NCI-H2196 (cell line): ENCODE data around the gene SET.
A peak's percentile ranks its signal among the peaks of the same experiment; 100 is the strongest.

Experiments used
- DNase-seq: peaks from one replicate; lab custom pipeline; 2025; ENCODE audit not compliant: unreplicated experiment; lab: John Stamatoyannopoulos, UW

SET gene

GRCh38 chr9:128728298-128728697 is 39.3 kb downstream of the SET start:
- DNase-seq: no peak

GRCh38 chr9:128729302-128729701 is 40.3 kb downstream of the SET start:
- DNase-seq: no peak

GRCh38 chr9:128729766-128730517 is 40.9 kb downstream of the SET start:
- no peak for DNase-seq

- no peak for DNase-seq
Observed at GRCh38 chr9:128731093-128731492, 42.1 kb downstream of the SET start.

GRCh38 chr9:128731691-128732090 is 42.7 kb downstream of the SET start:
- DNase-seq: no peak

- DNase-seq: no peak
Observed at GRCh38 chr9:128732576-128732975, 43.6 kb downstream of the SET start.

GRCh38 chr9:128733256-128733655 is 44.2 kb downstream of the SET start:
- DNase-seq: peak; percentile 31

GRCh38 chr9:128735373-128735772 is 46.4 kb downstream of the SET start:
- DNase-seq: no peak

GRCh38 chr9:128742401-128742800 is 53.4 kb downstream of the SET start:
- no peak for DNase-seq

GRCh38 chr9:128743421-128743820 is 54.4 kb downstream of the SET start:
- no peak for DNase-seq
